GM12801 (cell line): ENCODE data around the gene HSPB3.

Experiments used
- TF ChIP-seq, protein P1 (sequence below): IDR thresholded peaks from one replicate; pipeline ENCODE4 v1.5.1; 2011; ENCODE audit warnings: control low read depth; ENCODE audit not compliant: insufficient read length; ENCODE audit errors: extremely low read depth

HSPB3 gene

DNA sequence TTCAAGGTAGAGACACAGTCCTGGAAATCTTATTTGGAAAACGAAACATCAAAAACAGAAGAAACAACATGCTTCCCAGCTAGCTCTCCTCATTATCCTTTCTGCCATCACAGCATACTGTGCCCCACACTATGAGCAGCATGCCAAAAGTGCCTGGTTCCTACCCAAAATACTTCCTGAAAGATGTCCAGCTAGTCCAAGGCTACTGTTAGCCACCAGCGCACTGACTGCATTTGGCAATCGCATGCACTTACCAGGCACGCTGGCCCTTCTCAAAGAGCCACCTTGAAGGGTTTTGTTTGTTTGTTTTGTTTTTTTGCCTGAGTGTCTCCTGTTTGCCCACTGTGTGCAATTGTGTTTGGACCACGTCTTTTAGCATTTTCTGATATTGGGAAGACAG is 6.8 kb downstream of the HSPB3 start:
- TF ChIP-seq, protein P1, sequence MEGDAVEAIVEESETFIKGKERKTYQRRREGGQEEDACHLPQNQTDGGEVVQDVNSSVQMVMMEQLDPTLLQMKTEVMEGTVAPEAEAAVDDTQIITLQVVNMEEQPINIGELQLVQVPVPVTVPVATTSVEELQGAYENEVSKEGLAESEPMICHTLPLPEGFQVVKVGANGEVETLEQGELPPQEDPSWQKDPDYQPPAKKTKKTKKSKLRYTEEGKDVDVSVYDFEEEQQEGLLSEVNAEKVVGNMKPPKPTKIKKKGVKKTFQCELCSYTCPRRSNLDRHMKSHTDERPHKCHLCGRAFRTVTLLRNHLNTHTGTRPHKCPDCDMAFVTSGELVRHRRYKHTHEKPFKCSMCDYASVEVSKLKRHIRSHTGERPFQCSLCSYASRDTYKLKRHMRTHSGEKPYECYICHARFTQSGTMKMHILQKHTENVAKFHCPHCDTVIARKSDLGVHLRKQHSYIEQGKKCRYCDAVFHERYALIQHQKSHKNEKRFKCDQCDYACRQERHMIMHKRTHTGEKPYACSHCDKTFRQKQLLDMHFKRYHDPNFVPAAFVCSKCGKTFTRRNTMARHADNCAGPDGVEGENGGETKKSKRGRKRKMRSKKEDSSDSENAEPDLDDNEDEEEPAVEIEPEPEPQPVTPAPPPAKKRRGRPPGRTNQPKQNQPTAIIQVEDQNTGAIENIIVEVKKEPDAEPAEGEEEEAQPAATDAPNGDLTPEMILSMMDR = no peak

GRCh38 chr5:54463713-54464112 is 8.2 kb downstream of the HSPB3 start:
- TF ChIP-seq, protein P1 = no peak

DNA sequence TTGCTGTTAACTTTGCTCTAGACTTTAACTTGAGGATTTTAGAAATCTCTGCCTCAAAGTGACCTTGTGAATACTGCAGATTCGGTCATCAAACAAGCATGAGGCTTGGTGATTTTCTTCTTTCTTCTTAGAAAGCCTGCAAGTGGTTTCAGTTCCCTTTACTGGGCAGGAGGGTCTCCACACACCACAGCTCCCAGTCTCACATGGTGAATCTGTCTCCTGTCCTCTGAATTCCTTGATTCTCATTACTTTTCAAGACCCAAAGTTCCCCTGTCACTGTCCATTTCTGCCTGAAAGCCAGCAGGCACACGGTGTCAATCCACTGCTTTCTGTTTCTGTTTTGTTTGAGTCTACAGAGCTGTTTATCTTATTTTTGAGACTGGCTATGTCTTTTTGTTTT is 14.1 kb downstream of the HSPB3 start:
- TF ChIP-seq, protein P1 = no peak

DNA sequence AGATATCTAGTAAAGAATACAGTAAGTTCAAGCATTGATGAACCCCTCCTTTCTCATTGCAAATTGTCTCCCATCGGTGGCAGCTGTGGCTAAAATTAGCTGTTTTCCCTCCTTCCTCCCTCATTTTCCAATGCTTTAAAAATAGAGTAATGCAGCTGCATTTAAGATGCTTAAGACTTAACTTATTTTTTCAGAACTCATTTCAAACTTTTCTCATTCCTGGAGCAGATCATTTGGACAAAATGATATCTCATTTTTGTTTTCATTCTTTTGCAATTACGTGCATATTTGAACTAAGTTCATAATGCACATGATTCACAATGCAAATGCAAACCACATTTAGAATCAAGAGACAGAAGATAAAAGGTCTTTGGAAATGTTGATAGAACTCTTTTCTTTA is 14.6 kb downstream of the HSPB3 start:
- TF ChIP-seq, protein P1 = no peak

GRCh38 chr5:54470677-54471076 is 15.2 kb downstream of the HSPB3 start:
- TF ChIP-seq, protein P1 = no peak

GRCh38 chr5:54471398-54471797 is 15.9 kb downstream of the HSPB3 start:
- TF ChIP-seq, protein P1 = no peak

DNA sequence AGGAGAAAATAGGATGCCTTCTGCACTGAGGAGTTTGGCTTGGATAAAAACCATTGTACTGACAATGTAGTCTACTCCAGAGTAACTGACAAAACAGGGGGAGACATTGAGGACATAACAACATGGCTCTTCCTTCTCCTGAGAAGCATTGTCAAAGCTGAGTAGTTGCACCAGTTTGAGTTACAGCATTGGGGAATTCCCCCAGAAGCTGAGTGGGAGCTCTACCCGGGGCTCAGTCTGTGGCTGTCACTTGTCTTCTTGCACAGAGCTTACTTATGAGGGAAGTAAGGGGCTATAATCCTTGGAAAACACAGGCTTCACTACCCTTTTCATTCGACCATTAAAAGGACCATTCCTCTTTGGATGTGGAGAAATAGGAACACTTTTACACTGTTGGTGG is 21.2 kb downstream of the HSPB3 start:
- TF ChIP-seq, protein P1 = no peak

- TF ChIP-seq, protein P1 = no peak
Measured at GRCh38 chr5:54477941-54478478, 22.5 kb downstream of the HSPB3 start.
